ENCODE measurements around the gene MPPED2. TPM values are rescaled to one million over a fixed set of nuclear protein-coding genes. Genes with fewer than 3 reads are reported as not detected.

The MPPED2 gene
- total and polyA plus RNA-seq, 10 of the 15 experiments (the other 5 are each of a cell fraction or from before 2014, with no cell fraction given), result not detected

- ChIA-PET CTCF (no interaction called here), RAD21 (ENCODE audit: unreplicated experiment) (no interaction called here), SMC1A (ENCODE audit: uncharacterized antibody, unreplicated experiment) (no interaction called here), POLR2A (no interaction called here)
- H3K4me2 ChIP-seq (ENCODE audit: control insufficient read depth, insufficient read depth), result no peak overlapping the region
- intact Hi-C loops (cut with micrococcal nuclease; ENCODE audit: unreplicated experiment), result no loop called here
- no TSS peak for BruUV-seq (replicated peaks)
- H2AFZ ChIP-seq (ENCODE audit: control insufficient read depth, low read depth, low read length), result no peak overlapping the region
- 18% methylated on average over 4 of the region's 4 CpGs for WGBS (ENCODE audit: insufficient coverage, insufficient replicate concordance, low lambda C conversion rate, missing lambda C conversion rate)
- no peaks in the 10 kb centered on the region for H4K20me1 ChIP-seq (ENCODE audit: control insufficient read depth, insufficient read depth)
- H3K36me3 ChIP-seq (ENCODE audit: control insufficient read depth in 2 of 2, insufficient read depth in 2 of 2, low read length in 1 of 2), result no peaks in the 10 kb centered on the region
- no peak for ATAC-seq
- H3K27me3 ChIP-seq (replicated peaks in 1 of 2; ENCODE audit: control insufficient read depth in 2 of 2, insufficient read depth in 2 of 2, low read length in 1 of 2), result no peaks in the 10 kb centered on the region
- peaks cover 5% of the 10 kb centered on the region; the same call in 1 of the 2 replicates for H3K4me1 ChIP-seq (ENCODE audit: control insufficient read depth, insufficient read depth, low read length)
- no peak for TF ChIP-seq E2F4 (IDR thresholded peaks at IDR 0.05; ENCODE audit: low read depth, low read length)
- no peak for TF ChIP-seq CEBPB (IDR thresholded peaks at IDR 0.05; ENCODE audit: borderline replicate concordance in 1 of 2, low read depth in 2 of 2, low read length in 2 of 2)
- no peak for TF ChIP-seq ZBTB11 (CRISPR knock-in tag; IDR thresholded peaks at IDR 0.05)
- TF ChIP-seq NFXL1 (IDR thresholded peaks at IDR 0.05; ENCODE audit: borderline replicate concordance), result no peak
- TF ChIP-seq USF2 (IDR thresholded peaks at IDR 0.05; ENCODE audit: borderline replicate concordance, low read depth, low read length), result no peak
- H3K9me3 ChIP-seq (replicated peaks; ENCODE audit: control insufficient read depth, insufficient read depth, low read length), result no peaks in the 10 kb centered on the region
- H3K27ac ChIP-seq (ENCODE audit: control insufficient read depth, insufficient read depth), result no peak overlapping the region
- no peak for DNase-seq (ENCODE audit: low read depth, low spot score)
- in situ Hi-C loops (cut with MboI), result no loop called here
- FAIRE-seq, result no peak
- no peak overlapping the region for H3K4me3 ChIP-seq
- no peaks in the 10 kb centered on the region for H3K79me2 ChIP-seq (ENCODE audit: control insufficient read depth, insufficient read depth, low read length)
- H3K9ac ChIP-seq (ENCODE audit: control insufficient read depth, insufficient read depth, low read length), result no peak overlapping the region
These were observed 217.8 kb downstream of the MPPED2 start for GRCh38 chr11:30368394-30368793.

All from GM12878 (cell line).